HG03439 (cell line): ENCODE results near the gene TMEM18.

Source experiments
- ATAC-seq: cut with Tn5 transposase; IDR thresholded peaks from one replicate; pipeline ENCODE4 v1.9.1; 2021; ENCODE audit warnings: mild to moderate bottlenecking, moderate library complexity; ENCODE audit not compliant: unreplicated experiment

Gene TMEM18

DNA sequence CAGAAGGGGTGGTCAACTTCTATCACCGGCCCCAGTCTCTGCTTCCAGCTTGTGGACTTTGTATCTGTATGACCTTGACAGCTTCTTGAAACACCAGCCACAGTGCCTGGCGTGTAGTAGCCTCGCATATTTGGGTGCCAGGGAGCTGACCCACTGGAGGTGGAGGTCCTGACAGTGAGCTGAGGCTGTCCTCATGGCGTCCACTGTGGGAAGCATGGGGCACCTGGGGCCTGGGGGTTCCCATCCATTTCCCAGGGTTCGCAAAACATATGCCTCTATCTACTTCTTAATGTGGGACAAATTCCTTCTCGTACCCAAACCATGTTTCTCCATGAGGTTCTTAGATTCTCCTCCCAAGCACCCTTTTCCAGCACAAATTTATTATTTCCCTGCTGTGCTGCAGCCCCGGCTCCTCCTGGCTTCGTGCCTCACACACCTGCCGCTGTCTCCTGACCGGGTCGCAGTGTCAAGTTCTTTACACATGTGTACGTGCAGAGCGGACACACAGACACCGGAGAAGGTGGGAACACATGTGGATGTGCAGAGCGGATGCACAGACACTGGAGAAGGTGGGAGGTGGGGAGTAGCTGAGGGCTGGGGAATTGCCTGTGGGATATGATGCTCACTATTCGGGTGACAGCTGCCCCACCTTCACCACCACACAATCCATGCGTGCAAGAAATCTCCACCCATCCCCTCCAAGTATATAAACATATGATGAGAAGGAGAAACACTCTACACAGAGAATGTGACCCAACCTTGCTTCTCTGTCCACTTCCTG is 23.4 kb downstream of the TMEM18 start:
- no peak for ATAC-seq

DNA sequence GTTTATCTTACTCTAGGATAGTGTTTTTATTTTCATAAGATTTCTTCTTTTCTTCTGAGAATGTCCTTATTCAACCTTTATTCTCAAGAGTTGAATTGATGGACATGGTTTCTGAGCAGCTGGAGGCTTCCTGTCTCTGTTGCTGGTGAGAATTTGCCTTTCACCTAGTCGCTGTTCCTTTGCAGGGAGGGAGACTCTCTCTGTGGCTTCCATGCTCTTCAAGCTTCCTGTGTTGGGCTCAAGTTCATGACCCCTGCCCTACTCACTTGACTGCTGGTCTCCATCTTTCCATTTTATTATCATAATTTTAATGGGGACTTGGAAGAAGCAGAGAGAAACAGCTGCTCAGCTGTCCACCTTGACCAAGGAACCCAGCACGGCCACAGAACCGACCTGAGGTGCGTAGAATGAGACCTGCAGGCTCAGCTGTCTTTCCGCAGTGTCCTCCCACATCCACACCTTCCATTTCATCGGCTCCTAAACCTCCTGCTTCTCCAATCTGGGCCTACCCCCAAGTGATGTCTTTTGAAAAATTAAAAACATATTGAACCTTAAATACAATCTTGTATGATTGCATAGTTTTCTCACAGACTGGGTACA is 24.2 kb downstream of the TMEM18 start:
- no peak for ATAC-seq

DNA sequence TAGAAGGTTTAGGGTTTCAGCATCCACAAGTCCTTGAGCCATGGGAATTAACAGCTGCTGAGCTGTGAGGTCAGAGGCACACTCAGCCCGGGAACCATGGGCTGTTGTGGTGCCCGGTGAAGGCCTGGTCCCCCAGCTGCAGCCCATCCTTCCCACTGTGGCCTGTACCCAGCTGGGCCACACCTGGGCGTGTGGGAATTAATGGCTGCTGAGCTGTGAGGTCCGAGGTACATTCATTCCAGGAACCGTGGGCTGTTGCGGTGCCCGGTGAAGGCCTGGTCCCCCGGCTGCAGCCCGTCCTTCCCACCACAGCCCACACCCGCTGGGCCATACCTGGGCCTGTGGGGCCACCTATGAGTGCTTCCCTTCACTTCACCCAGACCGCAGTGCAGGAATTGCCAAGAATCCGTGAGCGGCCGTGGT is 25.2 kb downstream of the TMEM18 start:
- no peak for ATAC-seq

DNA sequence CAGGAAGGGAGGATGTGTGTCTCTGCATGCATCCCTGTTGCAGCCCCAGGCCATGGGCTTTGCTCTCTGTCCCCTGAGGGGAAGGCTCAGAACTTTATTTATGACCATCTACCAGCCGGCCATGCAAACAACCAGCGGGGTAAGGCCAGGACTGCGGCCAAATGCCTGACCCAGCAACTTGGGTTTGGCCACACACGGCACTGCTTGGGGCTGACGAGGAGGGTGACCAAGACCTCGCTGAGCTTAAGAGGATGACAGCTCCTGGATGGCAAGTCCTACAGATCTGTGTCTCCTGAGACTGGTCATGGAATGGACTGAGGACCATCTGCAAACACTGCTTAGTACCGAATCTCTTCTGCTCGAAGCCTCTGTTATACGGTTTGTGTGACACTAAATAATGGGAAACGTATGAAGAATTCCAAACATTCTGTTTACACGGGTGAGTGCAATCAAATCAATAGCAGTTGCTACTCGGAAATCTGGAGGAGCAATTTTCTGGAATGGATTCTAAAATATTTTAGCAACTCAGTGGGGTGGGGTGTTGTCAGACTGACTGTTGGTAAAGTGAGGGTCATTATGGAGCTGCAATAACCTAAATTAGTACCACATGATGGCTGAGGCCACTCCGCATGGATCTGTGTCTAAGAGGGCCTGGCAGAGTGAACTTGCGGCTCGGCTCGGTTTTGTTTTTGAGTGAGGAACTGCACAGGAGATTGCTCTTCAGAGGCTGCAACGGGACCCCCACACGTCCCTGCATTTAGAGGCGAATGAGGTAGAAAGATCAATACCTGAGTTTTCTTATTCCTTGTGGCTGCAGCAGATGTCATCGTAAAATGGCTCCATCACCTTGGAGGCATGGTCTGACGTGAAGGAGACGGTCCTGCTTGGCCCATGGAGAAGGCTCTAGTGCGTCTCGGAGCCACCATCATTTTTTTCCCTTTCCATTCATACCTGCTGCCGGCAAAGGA is 26.6 kb downstream of the TMEM18 start:
- no peak for ATAC-seq

DNA sequence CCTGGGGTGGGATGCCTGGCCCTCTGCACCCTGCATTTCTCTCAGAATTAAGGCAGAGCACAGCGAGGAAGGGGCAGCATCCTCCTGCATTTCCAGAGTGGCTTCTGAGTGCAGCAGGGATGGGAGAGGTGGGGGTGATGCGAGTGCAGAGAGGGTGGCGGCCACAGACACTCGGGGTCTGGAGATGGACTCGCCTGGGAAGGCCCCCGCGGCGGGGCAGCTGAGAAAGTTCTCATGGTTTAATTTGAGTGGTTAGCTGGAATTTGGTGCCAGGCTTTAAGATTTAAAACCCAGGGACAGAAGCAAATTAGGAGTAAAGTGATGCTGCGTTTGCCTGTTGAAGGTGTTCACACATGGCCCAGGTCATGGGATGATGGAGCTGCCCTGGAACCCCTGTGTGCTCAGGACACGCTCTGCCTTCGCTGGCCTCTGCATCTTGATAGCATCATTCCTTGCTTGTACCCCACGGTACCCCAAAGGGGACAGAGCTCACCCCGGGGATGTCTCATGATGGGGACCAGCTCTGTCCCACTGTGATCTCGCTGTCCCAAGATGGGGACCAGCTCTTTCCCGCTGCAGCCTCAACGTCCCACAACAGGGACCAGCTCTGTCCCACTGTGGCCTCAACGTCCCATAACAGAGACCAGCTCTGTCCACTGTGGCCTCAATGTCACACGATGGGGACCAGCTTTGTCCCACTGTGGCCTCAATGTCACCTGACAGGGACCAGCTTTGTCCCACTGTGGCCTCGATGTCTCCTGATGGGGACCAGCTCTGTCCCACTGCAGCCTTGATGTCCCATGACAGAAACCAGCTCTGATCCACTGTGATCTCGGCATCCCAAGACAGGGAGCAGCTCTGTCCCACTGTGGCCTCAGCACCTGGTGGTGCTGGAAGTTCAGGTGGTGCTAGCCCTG is 27.5 kb downstream of the TMEM18 start:
- no peak for ATAC-seq

DNA sequence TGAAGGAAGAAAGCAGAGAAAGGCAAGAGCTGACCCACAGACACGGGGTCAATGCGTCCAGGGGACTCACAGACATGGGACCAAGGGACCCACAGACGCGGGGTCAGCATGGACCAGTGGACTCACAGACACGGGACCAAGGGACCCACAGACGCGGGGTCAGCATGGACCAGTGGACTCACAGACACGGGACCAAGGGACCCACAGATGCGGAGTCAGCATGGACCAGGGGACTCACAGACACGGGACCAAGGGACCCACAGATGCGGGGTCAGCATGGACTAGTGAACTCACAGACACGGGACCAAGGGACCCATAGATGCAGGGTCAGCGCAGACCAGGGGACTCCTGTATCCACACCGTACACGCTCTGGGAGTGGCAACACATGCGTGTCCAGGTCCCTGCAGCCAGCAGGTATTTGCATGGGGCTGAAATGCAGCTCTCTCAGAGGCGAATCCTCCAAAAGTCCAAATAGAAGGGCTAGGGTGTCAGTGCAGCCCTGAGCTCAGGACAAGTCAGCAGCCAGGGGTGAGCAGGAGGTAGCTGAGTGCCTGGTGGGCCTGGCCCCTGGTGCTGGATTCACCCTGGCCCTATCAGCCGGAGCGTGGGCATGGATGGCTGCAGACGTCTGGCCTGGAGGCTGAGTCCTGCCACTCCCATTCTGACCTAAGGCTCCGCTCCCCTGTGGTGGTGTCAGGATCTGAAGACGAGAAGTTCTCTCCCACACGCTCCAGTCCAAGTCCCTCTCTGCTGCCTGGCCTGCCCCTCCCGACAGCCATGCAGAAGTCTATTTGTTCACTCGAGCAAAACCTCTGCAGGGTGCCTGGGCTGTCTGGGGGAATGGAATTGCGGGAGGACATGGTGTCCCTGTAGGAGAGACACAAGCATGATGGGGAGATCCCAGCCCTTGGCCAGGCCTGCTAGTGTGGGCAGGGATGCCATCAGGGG is 28.5 kb downstream of the TMEM18 start:
- ATAC-seq = no peak

DNA sequence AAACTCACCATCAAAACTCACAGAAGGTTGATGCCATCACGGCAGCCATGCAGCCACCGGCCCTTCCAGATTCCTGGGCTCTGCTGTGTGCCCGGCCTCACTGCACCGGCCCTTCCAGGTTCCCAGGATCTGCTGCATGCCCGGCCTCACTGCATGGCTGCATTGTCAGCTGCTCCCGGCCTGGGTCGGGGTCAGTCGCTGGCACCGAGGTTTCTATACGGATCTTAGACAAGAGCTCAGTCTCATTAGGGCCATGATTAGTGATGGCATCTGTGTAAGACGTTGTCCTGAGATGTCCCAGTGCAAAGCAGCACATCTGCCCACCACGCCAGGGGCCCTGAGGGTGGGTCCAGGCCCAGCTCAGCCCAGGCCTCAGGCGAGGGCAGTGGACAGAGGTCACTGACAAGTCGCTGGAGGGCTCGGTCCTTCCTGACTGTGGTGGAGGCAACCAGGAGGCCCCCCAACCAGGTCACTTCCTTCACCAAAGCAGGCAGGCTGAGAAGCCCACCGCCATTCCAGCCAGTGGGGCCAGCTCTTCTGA is 29.4 kb downstream of the TMEM18 start:
- ATAC-seq = no peak

DNA sequence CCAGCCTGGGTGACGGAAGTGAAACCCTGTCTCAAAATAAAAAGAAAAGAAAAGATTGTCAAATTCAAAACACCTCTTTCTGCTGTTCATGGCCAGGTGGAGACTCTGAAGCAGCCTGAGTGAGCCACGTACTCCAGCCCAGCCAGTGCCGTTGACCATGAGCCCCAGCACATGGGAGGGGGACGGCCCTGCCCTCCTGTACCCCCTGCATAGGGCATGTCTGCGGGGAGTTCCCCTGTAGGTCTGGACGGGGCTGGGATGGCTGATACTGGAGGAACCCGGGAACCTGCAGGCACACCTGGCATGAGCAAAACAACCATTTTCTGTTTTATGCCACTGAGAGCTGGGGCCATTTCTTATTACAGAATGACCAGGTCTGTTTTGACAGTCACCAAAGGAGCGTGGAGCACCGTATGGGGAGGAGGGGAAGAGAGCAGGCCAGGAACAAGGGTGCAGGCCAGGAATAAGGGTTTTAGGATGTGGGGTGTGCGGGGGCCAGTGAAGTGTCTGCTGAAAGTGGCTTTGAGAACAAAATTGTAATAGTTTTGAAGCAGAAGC is 30.1 kb downstream of the TMEM18 start:
- ATAC-seq = no peak

DNA sequence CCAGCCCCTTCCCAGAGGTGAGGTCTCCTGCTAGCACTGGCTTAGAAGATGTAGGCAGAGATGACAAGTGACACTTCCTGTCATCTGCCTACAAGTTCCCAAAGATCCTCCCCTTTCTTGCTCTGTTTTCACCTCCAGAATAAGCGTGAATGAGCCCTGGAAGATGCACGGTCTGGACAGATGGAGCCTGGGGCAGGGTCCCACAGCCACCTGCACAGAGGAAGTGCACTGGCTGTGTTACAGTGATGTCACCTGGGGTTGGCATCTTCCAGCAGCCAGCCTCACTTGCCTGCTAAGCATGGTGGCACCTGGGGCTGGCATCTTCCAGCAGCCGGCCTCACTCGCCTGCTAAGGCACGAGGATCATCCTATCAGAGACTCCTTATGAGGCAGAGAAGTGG is 32.3 kb downstream of the TMEM18 start:
- no peak for ATAC-seq

DNA sequence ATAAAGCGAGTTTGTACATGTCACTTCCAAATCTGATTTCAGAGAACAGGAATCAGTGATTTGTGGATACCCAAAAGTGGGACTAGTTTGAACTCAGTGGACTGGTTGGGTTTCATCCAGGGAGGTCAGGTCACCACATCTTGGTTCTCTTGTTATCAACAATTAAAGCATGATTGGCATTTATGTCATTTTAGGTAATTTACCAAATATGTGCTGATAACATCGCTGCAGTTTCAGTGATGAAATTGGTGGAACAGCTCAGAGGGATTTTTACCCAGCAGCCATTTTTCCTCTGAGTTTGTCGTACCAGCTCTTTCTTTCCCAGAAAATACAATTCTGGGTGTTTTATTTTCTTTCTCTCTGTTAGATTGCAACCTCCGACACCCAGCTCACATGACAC is 33.4 kb downstream of the TMEM18 start:
- ATAC-seq = no peak

DNA sequence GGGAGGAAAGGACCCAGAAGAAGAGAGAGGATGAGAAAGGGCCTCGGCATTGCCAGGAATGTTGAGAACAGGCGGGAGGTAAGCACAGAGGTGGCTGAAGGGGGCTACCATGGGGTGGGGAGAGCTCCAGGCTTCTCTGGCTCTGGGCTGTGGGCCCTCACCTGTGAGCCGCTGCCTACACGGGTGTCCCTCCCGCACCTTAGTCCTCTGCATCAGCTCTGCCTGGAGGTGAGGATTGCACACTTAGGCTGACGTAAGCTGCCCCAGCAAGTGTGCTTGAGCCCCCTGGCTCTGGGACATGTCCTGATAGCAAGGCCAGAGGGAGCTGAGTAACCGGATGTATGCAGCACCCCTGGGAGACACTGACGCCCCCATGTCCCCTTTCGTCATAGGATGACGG is 33.9 kb downstream of the TMEM18 start:
- no peak for ATAC-seq

DNA sequence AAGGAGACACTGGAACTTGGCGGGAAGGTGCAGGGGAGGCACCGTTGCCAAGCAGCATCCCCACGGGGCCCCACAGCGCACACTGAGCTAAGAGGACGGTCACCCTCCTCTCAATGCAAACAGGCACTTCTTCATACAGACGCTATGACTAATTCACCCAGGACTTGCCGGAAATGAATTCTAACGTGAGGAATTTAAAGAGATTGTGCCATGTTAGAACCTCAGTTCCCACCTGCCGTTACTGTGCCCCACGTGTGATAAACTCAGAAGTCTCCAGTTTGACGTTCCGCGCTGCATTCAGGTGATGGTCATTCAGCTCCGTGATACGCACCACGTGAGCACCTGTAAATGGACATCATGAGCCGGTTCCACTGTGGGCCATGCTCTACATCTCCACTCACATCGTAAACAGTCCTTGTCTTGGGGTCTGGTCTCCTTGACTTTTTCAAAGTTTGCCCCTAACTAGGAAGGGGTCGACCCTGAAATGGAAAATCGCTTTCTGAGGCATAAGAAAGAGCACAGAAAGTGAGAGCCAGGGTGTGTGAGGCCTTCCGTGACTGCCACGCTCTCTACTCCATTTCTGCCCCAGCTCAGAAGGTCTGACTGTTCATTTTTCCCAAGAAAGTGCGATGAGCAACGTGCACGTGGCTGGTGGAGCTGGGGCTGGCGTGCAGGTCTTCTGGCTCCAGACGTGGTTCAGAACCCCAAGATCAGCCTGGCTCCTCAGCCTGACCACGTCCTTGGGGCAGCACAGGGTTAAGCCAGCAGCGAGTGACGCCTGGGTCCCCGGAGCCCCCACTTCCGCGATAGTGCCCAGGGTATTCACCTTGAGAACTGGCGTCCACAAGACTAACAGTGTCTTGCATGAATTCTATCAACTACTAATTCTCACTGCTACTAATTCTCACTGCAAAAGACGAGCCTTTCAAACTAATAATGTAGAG is 35.1 kb downstream of the TMEM18 start:
- no peak for ATAC-seq

DNA sequence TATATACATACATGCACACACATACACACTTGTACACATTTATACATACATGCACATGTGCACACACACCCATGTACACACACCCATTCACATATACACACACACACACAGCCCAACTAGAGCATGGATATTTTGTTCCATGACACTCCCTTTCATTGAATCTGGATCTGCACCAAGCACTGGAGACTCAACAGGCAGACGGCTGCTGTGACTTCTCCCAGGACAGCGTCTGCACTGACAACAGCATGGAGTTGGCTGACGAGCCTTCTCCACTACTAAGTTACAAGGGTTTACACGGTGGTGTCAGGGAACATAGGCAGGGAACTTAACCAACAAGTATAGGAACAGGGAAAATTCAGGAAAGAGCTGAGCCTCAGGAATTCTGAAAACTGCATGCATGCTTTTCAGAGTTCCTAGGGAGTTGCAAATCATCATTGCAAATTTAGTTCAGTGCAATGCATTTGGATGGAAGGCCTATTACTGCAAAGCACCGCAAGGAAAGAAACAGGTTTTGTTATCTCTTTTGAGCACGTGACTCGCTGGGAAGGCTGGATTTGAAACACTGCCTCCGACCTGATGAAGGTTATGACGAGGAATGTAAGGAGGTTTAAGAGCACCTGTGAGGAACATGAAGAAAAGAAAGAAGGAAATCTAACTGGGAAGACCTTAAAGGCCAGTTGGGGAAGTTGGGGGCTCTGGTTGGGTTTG is 35.9 kb downstream of the TMEM18 start:
- no peak for ATAC-seq

DNA sequence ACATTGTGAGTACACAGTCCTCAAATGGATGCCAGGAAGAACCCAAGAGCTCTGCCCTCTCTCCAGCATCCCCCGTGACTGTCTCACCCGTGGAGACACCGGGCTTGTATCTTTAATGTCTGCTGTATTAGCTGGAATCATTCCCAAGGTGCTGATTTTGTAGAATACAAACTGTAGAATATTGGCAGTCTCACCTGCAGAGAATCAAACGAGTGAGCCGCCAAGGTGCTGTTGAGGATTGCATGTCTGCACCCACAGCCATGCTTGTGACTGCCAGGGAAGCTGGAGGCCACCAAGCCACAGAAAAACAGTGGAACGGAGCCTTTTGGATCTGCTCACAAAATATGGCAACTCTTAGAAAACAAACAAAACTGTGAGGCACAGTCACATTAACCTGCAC is 37.5 kb downstream of the TMEM18 start:
- ATAC-seq = no peak

DNA sequence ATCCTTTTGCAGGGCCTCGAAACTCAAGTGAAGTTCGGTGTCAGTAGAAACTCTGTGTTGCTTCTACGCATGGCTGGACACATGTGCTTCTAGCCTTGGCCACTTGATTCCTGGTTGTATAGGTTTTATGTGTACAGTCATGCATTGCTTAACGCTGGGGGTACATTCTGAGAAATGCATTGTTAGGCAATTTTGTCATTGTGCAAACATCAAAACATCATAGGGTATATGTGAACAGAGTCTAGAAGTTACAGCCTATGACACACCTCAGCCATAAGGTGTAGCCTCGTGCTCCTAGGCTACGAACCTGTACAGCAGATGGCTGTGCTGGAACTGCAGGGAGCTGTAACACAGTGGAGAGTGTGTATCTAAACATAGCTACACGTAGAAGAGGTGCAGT is 39.4 kb downstream of the TMEM18 start:
- no peak for ATAC-seq

DNA sequence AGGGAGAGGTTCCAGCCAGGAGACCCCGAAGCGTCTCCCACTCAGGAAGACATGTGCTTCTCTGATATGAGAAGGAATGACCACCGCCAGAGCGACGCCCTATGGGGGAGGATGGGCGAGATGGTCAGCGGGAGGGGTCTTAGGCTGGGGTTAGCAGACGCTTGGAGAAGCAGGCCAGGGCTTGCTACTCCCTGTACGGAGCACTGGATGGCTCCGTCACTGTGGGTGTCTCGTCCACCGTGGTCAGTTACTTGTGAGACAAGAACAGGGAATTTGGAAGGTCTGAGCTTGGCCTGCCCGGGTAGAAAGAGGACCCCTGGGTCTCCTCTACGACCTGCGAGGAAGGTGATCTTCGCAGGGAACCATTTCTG is 39.8 kb downstream of the TMEM18 start:
- no peak for ATAC-seq
